ENCODE data around the gene SH3GL2.
"Not testable (repeated sequence)": the region's sequence is repeated elsewhere in the genome, so short reads cannot be mapped to it uniquely, and the experiment has no call there.

The SH3GL2 gene

DNA sequence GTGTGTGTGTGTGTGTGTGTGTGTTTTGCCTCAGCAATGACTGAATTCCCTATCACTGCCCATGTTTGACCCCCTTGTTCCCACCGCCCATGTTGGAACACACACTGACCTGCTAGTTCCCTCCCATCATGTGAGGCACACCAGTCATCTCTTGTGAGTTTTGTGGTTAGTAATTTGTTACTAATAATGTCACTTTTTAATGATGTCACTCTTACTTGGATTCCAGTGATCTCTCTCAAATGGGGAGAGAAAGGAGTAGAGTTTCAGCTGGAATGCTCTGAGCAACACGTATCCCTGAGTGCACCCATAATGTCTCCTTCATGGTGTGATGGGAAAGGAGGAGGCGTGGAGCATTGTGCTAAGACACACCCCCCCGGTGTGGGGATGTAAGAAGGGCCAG, 172.6 kb downstream of the SH3GL2 start:
- in situ Hi-C loops (cut with HindIII; ENCODE audit: low sequenced_read_pairs), result no loop called here
- H3K4me3 ChIP-seq (ENCODE audit: low read depth, low read length), result no peak overlapping the region
- no peak for DNase-seq (ENCODE audit: low read depth)
- TF ChIP-seq, protein P1, sequence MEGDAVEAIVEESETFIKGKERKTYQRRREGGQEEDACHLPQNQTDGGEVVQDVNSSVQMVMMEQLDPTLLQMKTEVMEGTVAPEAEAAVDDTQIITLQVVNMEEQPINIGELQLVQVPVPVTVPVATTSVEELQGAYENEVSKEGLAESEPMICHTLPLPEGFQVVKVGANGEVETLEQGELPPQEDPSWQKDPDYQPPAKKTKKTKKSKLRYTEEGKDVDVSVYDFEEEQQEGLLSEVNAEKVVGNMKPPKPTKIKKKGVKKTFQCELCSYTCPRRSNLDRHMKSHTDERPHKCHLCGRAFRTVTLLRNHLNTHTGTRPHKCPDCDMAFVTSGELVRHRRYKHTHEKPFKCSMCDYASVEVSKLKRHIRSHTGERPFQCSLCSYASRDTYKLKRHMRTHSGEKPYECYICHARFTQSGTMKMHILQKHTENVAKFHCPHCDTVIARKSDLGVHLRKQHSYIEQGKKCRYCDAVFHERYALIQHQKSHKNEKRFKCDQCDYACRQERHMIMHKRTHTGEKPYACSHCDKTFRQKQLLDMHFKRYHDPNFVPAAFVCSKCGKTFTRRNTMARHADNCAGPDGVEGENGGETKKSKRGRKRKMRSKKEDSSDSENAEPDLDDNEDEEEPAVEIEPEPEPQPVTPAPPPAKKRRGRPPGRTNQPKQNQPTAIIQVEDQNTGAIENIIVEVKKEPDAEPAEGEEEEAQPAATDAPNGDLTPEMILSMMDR (IDR thresholded peaks at IDR 0.05; ENCODE audit: low read depth, low read length, missing control alignments), result no peak

DNA sequence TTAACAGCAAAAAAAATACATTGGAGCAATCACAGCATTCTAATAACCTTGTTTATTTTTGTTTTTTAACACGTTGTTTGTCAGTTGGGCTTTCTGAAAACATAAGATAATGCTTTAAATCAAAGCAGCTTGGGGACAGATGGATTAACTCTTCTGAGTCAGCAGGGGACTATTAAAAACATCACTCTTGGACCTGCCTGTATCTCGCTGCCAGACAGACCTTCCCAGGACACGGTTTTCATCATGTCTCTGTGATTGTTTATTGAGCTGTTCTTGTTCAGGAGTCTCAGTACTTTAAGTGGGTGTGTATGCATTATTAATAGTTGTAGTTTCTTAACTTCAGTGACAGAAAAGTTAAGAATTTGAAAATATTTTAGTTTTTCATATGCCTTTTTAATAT, 173.2 kb downstream of the SH3GL2 start:
- TF ChIP-seq, protein P1 (IDR thresholded peaks at IDR 0.05; ENCODE audit: low read depth, low read length, missing control alignments), result no peak
- in situ Hi-C loops (cut with HindIII; ENCODE audit: low sequenced_read_pairs), result no loop called here
- H3K4me3 ChIP-seq (ENCODE audit: low read depth, low read length), result no peak overlapping the region

DNA sequence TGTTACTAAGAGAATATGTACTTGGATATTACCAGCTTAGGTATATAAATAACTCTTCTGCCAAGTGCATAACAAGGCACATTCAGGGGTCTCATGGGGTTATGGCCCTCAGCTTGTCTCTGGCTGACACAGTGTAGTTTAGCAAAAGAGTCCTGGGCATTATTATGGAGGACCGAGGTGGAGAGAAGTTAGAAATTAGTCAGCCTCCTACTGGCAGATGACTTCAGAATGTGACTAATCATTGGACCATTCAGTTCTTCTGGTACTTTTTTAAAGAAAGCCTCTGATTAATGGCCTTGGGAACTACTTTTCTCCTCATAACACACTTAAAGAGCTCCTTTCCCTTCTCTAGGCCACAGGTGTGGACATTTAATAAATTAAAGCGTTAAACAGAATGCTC, 178.9 kb downstream of the SH3GL2 start:
- DNase-seq (ENCODE audit: low read depth), result no peak
- in situ Hi-C loops (cut with HindIII; ENCODE audit: low sequenced_read_pairs), result no loop called here
- TF ChIP-seq, protein P1 (IDR thresholded peaks at IDR 0.05; ENCODE audit: low read depth, low read length, missing control alignments), result no peak

More for the DNA sequence above, 173.2 kb downstream of the SH3GL2 start:
- DNase-seq (ENCODE audit: low read depth), result no peak

DNA sequence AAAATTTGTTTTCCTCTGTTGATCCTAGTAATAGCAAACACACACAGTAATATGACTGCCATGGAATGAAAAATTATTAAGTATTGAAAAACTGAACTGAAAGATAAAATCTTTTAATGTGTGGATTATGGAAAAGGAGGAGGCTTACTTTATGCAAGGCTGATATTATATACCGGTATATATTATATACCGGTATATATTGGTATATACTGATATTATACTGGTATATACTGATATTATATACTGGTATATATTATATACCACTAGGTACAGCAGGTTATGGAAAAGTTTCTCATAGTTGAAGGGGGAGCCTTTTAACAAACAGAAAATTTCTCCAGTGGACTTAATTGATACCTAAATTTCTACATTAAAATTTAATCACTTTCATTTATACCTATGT, 181.4 kb downstream of the SH3GL2 start:
- in situ Hi-C loops (cut with HindIII; ENCODE audit: low sequenced_read_pairs), result no loop called here
- DNase-seq (ENCODE audit: low read depth), result no peak

More for the DNA sequence above, 178.9 kb downstream of the SH3GL2 start:
- no peak overlapping the region for H3K4me3 ChIP-seq (ENCODE audit: low read depth, low read length)

DNA sequence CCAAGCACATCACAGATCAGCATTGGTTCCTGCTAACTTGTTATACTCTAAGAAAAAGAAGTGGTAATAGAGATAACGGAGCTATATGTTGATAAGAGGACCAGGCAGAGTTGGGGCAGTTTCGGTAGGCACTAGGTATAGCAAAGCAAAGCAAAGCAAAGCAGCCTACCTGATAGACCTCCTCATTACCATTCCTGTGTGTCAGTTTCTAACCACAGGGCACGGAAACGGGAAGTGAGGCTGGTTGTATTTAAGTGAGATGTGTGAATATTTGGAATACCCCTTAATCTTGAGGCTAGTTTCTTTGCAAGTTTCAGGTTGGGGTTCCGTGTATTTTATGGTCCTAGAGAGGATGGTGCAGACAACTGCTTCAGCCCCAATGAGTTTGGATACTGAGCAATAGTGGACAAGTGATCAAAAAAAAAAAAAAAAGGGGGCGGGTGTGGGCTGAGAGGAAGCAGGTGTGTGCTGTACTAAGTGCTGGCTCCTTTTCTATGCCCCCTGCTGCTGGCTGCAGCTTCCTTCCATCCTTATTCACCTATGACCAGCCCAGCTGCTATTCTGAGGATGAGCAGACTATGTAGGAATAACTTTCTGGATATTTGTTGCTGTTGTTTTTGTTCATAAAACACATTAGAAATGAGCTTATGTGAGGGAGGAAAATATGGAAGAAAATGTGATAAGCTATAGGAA, 183.3 kb downstream of the SH3GL2 start:
- no peak for DNase-seq (ENCODE audit: low read depth)
- in situ Hi-C loops (cut with HindIII; ENCODE audit: low sequenced_read_pairs), result no loop called here
- TF ChIP-seq, protein P1 (IDR thresholded peaks at IDR 0.05; ENCODE audit: low read depth, low read length, missing control alignments), result no peak
- no peak overlapping the region for H3K4me3 ChIP-seq (ENCODE audit: low read depth, low read length)

More for the DNA sequence above, 181.4 kb downstream of the SH3GL2 start:
- no peak overlapping the region for H3K4me3 ChIP-seq (ENCODE audit: low read depth, low read length)
- TF ChIP-seq, protein P1 (IDR thresholded peaks at IDR 0.05; ENCODE audit: low read depth, low read length, missing control alignments), result no peak

DNA sequence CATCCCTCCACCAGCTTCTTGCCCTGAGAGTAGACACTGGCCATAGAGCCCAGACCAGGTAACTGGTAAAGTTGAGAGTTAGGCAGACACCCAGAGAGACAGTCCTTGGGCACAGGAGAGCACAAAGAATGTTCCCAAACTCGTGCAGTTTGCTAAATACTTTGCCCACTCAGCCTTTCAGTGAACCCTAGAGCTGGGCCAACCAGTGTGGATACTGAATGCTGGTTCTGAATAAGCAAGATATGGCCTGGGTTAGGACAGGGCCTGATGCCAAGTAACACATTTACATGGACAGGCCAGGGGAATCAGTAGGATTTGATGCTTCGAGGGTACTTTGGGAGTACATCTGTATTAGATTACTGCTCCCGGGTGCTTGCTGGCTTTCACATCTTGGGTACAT, 185.4 kb downstream of the SH3GL2 start:
- no peak overlapping the region for H3K4me3 ChIP-seq (ENCODE audit: low read depth, low read length)
- TF ChIP-seq, protein P1 (IDR thresholded peaks at IDR 0.05; ENCODE audit: low read depth, low read length, missing control alignments), result no peak
- in situ Hi-C loops (cut with HindIII; ENCODE audit: low sequenced_read_pairs), result no loop called here
- no peak for DNase-seq (ENCODE audit: low read depth)

DNA sequence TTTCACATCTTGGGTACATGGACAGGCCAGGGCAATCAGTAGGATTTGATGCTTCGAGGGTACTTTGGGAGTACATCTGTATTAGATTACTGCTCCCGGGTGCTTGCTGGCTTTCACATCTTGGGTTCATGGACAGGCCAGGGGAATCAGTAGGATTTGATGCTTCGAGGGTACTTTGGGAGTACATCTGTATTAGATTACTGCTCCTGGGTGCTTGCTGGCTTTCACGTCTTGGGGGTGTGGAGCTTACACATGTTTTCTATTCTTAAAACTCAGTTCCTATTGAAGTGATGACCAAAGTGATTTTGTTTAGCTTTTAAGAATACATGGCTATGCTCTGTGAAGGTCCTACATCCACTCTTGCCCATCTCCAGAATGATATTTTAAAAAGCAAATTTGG, 186.3 kb downstream of the SH3GL2 start:
- DNase-seq (ENCODE audit: low read depth); H3K4me3 ChIP-seq (ENCODE audit: low read depth, low read length); in situ Hi-C loops (cut with HindIII; ENCODE audit: low sequenced_read_pairs): not testable (repeated sequence)
